NCI-H187 (cell line): Measurements from ENCODE around the gene P3H2.
"Not testable (repeated sequence)": the region's sequence is repeated elsewhere in the genome, so short reads cannot be mapped to it uniquely, and the experiment has no call there.

Source experiments
- DNase-seq, 2 experiments: peaks; one replicate each; lab custom pipeline; 2025; lab: John Stamatoyannopoulos, UW

The P3H2 gene

DNA sequence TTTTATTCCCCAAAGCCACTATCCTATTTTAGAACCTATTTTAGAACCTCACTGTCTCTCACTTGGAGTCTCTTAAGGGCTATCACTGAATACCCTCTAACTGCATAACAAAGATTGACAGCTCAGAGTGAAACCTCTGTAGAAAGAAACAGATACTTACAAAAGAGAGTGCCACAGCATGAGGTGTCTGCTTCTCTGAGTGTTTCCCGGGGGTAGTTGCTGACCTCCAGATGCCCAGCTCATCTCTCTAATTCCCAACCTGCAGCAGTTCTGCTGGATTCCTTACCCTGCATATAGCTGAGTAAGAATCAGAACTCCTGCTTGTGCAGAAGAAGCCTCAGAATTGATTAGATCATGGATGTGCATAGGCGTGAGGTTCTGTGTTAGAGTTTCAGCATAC lies 34.5 kb downstream of the P3H2 start:
- no peak for DNase-seq

GRCh38 chr3:190084983-190085382 lies 35.7 kb downstream of the P3H2 start:
- DNase-seq = no peak

- DNase-seq = no peak
Measured at GRCh38 chr3:190083635-190084034, 37.1 kb downstream of the P3H2 start.

DNA sequence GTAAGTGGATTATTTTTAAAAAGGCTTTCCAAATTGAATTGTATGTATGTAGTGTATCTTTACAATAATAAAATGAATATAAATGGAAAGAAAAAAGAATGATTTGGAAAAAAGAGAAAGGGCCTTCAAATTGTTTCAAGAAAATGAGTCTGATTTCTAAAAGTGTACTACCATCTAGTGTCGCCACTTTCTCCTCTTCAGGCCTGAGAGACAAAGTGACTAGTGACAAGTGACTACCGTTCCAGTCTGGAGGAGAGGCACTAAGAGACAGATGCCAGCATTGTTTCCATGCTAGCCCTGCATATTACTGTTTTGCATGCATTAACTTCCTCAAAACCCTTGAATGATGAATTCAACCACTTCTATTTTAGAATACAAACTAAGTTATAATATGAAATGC lies 39.3 kb downstream of the P3H2 start:
- DNase-seq = no peak

GRCh38 chr3:190079173-190079572 lies 41.5 kb downstream of the P3H2 start:
- not testable (repeated sequence) for DNase-seq

- no peak for DNase-seq
Measured at GRCh38 chr3:190077395-190078045, 43.2 kb downstream of the P3H2 start.

DNA sequence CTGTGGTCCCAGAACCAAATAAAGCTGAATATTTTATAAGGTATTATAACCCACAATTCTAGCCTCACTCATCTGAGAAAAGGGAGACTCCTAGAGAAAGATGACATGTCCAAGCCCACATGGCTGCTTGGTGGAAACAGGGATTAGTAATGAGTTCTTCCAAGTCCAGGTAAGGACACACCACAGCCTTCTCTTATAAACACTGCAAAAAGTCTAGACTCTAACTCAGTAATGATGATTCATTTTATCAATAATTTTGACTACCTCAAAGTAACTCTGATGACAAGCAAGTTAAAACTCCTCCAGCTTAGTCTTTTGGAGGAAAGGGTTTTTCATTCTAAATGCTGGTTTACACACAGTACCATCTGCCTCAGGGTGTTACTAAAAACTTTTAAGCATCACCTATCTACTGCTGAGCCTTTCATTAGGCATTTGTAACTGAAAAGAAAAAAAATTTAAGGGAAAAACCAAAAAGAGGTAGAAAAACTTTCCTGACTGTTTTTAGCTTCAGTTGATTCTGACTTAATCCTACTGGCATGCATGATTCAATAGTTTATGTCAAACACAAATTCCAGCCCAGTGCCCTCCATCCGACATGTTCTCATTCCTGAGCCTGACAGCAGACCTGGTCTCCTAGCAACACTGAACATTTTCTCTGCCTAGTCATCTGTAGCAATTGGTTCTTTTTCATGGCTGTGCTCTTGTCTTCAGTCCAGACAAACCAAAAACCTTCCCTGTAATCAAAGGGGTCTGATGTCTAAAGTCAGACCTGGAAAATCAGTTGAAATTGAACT lies 43.9 kb downstream of the P3H2 start:
- no peak for DNase-seq

DNA sequence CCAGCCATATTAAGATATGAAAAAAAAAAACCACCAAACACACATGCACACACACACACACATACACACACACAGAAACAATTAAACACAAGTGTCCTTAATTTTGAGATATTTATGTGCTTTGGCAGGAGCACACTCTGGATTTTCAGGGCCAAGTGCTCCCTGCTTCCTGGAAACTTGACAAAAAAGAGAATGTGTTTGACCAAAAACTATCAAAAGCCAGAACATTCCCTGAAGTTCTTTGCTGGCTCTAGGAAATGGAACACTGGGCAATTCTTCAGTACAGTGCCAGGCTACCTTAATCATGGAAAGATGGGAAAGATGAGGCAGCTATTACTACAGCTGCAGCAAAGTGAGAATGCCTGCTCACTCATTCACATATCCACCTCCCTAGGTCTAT lies 44.6 kb downstream of the P3H2 start:
- DNase-seq = no peak

GRCh38 chr3:190074817-190075216 lies 45.9 kb downstream of the P3H2 start:
- no peak for DNase-seq

GRCh38 chr3:190073264-190074008 lies 47.3 kb downstream of the P3H2 start:
- DNase-seq = no peak

GRCh38 chr3:190072856-190073255 lies 47.8 kb downstream of the P3H2 start:
- no peak for DNase-seq

DNA sequence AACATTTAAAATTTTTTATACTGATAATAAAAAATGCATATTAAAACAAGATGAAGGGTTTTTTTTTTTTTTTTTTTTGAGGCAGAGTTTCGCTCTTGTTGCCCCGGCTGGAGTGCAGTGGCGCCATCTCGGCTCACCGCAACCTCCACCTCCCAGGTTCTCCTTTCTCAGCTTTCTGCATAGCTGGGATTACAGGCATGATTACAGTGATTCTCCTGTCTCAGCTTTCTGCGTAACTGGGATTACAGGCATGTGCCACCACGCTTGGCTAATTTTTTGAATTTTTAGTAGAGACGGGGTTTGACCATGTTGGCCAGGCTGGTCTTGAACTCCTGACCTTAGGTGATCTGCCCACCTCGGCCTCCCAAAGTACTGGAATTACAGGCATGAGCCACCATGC lies 48.8 kb downstream of the P3H2 start:
- not testable (repeated sequence) for DNase-seq

GRCh38 chr3:190070622-190071347 lies 49.9 kb downstream of the P3H2 start:
- DNase-seq = no peak

- DNase-seq = no peak
Measured at GRCh38 chr3:190065204-190065603, 55.5 kb downstream of the P3H2 start.

- DNase-seq = no peak
Measured at GRCh38 chr3:190064659-190065058, 56.0 kb downstream of the P3H2 start.

DNA sequence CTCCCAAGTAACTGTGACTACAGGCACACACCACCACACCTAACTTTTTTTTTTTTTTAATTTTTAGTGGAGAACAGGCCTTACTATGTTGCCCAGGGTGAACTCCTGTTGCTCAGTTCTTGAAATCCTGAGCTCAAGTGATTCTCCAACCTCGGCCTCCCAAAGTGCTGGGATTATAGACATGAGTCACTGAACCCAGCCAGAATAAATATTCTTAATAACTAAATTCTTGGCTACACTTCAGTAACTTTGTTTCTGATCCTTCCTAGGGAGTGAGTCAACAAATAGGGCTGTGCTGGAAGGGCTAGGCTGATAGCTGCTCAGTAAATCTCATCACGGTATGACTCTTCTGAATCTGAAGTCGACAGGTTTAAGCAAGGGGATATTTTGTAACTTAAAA lies 56.6 kb downstream of the P3H2 start:
- DNase-seq = no peak

- DNase-seq = no peak
Measured at GRCh38 chr3:190063490-190063889, 57.2 kb downstream of the P3H2 start.

GRCh38 chr3:190060192-190060775 lies 60.4 kb downstream of the P3H2 start:
- DNase-seq = no peak

- no peak for DNase-seq
Measured at GRCh38 chr3:190059242-190059590, 61.5 kb downstream of the P3H2 start.

GRCh38 chr3:190058521-190059241 lies 62.0 kb downstream of the P3H2 start:
- no peak for DNase-seq

- no peak for DNase-seq
Measured at GRCh38 chr3:190056742-190057141, 64.0 kb downstream of the P3H2 start.
